ENCODE results near the gene LRRN4CL. TPM values are rescaled to one million over a fixed set of nuclear protein-coding genes. Genes with fewer than 3 reads are reported as not detected.

The LRRN4CL gene
- total and polyA plus RNA-seq, 2 donors (not counting 1 experiment from before 2014, with no cell fraction given): 7.9 to 31.5 TPM

DNA sequence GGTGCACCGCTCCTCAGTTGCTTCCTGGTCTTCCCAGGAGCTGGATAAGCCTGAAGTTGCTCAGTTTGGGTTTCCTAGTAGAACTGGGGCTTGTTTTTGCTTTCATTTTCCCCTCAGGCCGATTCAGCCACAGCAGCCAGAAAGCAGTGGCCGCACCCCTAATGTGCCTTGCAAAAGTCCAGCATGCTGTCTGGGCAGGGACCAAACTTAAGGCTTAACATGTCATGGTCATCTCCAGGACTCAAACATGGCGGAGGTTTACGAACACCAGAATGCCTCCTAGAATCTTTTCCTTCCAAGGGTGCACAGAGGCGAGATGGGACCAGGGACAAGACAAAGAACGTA, 20.6 kb upstream of the LRRN4CL start:
- H3K79me2 ChIP-seq (ENCODE audit: control insufficient read depth, insufficient read depth, low read length): peaks cover 6% of the 10 kb centered on the region
- H3K4me3 ChIP-seq (replicated peaks in 1 of 4; ENCODE audit: control extremely low read depth in 1 of 4, insufficient read depth in 1 of 4, low read depth in 3 of 4, low read length in 4 of 4): peak overlapping the region; percentile 25 to 66 (median 41)
- H3K4me2 ChIP-seq (ENCODE audit: extremely low read depth, insufficient read depth, low read length): peak overlapping the region; percentile 86
- H3K36me3 ChIP-seq (ENCODE audit: control insufficient read depth, insufficient read depth, low read length): peaks cover 20% of the 10 kb centered on the region
- peak in 1 of 2 donors; percentile 55 for DNase-seq (ENCODE audit: low read depth in 2 of 2)
- no peak for TF ChIP-seq EZH2 (IDR thresholded peaks at IDR 0.05; ENCODE audit: low read length, missing control alignments)
- TF ChIP-seq, protein P1, sequence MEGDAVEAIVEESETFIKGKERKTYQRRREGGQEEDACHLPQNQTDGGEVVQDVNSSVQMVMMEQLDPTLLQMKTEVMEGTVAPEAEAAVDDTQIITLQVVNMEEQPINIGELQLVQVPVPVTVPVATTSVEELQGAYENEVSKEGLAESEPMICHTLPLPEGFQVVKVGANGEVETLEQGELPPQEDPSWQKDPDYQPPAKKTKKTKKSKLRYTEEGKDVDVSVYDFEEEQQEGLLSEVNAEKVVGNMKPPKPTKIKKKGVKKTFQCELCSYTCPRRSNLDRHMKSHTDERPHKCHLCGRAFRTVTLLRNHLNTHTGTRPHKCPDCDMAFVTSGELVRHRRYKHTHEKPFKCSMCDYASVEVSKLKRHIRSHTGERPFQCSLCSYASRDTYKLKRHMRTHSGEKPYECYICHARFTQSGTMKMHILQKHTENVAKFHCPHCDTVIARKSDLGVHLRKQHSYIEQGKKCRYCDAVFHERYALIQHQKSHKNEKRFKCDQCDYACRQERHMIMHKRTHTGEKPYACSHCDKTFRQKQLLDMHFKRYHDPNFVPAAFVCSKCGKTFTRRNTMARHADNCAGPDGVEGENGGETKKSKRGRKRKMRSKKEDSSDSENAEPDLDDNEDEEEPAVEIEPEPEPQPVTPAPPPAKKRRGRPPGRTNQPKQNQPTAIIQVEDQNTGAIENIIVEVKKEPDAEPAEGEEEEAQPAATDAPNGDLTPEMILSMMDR (conservative IDR thresholded peaks at IDR 0.05 in 1 of 2, IDR thresholded peaks at IDR 0.05 in 1 of 2; ENCODE audit: low read depth in 1 of 2, low read length in 2 of 2): no peak
- peak overlapping the region; percentile 93 for H3K27ac ChIP-seq (ENCODE audit: insufficient read depth, low read length)
- peak overlapping the region; percentile 83 for H2AFZ ChIP-seq (ENCODE audit: low read length)
- peak overlapping the region; percentile 59 for H3K9ac ChIP-seq (ENCODE audit: insufficient read depth, low read length)
- H4K20me1 ChIP-seq (ENCODE audit: control insufficient read depth, extremely low read depth, insufficient read depth, low read length): no peaks in the 10 kb centered on the region
- no peaks in the 10 kb centered on the region for H3K9me3 ChIP-seq (ENCODE audit: control insufficient read depth, insufficient read depth, low read depth, low read length)
- peaks cover 26% of the 10 kb centered on the region for H3K4me1 ChIP-seq (ENCODE audit: control insufficient read depth, extremely low read depth, insufficient read depth, low read length)
- H3K27me3 ChIP-seq (ENCODE audit: control insufficient read depth, insufficient read depth, low read length): no peaks in the 10 kb centered on the region

DNA sequence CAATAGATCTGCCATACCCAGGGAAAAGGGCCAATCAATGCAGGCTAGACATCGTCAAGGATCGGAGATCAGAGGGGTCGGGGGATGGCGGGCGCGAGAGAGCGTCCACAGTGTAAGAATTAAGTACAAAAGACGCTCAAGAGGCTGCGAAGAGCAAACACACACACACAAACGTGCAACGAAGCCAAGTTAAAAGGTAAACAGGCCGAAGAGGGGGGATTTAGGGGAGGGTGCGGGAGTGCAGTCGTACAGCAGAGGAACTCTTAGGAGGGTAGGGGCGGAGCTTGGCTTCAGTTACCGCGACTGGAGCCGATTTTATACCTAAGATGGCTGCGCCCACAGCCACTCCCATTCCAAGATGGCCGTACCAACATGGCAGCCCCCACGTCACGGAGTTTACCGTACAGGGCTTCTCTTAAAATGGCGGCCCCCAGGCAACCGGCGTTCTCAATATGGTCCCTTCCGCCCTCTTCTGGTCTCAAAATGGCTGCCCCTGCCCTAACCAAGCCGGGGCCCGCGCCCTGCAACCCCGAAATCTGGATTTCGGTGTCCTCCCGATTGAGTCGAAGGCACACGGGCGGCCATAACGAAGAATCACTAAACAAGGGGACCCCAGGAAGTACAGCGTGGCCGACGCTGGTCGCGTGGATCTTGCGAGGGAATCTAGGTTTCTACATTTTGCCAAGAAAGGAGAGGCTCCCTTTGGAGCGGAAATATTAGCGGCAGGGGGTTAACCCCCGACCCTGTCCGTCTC, 20.1 kb upstream of the LRRN4CL start:
- H3K79me2 ChIP-seq (ENCODE audit: control insufficient read depth, insufficient read depth, low read length): peaks cover 3% of the 10 kb centered on the region
- no peaks in the 10 kb centered on the region for H4K20me1 ChIP-seq (ENCODE audit: control insufficient read depth, extremely low read depth, insufficient read depth, low read length)
- peak overlapping the region; percentile 83 for H2AFZ ChIP-seq (ENCODE audit: low read length)
- peak overlapping the region; percentile 93 for H3K27ac ChIP-seq (ENCODE audit: insufficient read depth, low read length)
- peak overlapping the region; percentile 95 for H3K4me2 ChIP-seq (ENCODE audit: extremely low read depth, insufficient read depth, low read length)
- H3K4me3 ChIP-seq (replicated peaks in 1 of 4; ENCODE audit: control extremely low read depth in 1 of 4, insufficient read depth in 1 of 4, low read depth in 3 of 4, low read length in 4 of 4): peak overlapping the region; percentile 25 to 66 (median 48)
- H3K9ac ChIP-seq (ENCODE audit: insufficient read depth, low read length): peak overlapping the region; percentile 59
- no peak for TF ChIP-seq EZH2 (IDR thresholded peaks at IDR 0.05; ENCODE audit: low read length, missing control alignments)
- TF ChIP-seq, protein P1 (conservative IDR thresholded peaks at IDR 0.05 in 1 of 2, IDR thresholded peaks at IDR 0.05 in 1 of 2; ENCODE audit: low read depth in 1 of 2, low read length in 2 of 2): no peak
- no peaks in the 10 kb centered on the region for H3K27me3 ChIP-seq (ENCODE audit: control insufficient read depth, insufficient read depth, low read length)
- no peaks in the 10 kb centered on the region for H3K9me3 ChIP-seq (ENCODE audit: control insufficient read depth, insufficient read depth, low read depth, low read length)
- H3K4me1 ChIP-seq (ENCODE audit: control insufficient read depth, extremely low read depth, insufficient read depth, low read length): peaks cover 26% of the 10 kb centered on the region
- H3K36me3 ChIP-seq (ENCODE audit: control insufficient read depth, insufficient read depth, low read length): peaks cover 17% of the 10 kb centered on the region
- DNase-seq (ENCODE audit: low read depth in 2 of 2): peak; percentile 97 to 98

DNA sequence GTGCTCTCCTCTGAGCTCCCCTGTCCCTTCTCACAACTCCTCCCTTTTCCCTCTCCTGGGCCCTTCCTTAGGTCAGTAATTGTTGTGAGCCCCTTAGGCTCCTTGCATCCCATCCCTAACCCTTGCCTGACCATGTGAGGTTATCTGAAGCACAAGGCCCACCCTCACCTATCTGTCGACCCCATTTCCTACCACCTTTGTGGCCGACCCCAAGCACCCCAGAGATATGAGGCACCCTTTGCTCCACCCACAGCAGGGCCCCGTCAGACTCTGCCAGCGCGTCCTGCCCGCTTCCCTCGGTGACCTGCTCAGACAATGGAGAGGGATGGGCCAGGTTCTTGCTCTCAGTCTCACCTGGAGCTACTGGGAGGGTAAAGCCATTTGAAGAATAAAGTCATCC, 19.5 kb upstream of the LRRN4CL start:
- Histone ChIP-seq H3K4me1 (ENCODE audit: control insufficient read depth, extremely low read depth, insufficient read depth, low read length) (peaks cover 25% of the 10 kb centered on the region), H3K4me2 (ENCODE audit: extremely low read depth, insufficient read depth, low read length) (peak overlapping the region; percentile 95), H2AFZ (ENCODE audit: low read length) (peak overlapping the region; percentile 32), H3K9ac (ENCODE audit: insufficient read depth, low read length) (peak overlapping the region; percentile 5), H3K4me3 (replicated peaks in 1 of 4; ENCODE audit: control extremely low read depth in 1 of 4, insufficient read depth in 1 of 4, low read depth in 3 of 4, low read length in 4 of 4) (peak overlapping the region; percentile 25 to 66 (median 46)), H3K27me3 (ENCODE audit: control insufficient read depth, insufficient read depth, low read length) (no peaks in the 10 kb centered on the region), H3K79me2 (ENCODE audit: control insufficient read depth, insufficient read depth, low read length) (no peaks in the 10 kb centered on the region), H4K20me1 (ENCODE audit: control insufficient read depth, extremely low read depth, insufficient read depth, low read length) (no peaks in the 10 kb centered on the region), H3K27ac (ENCODE audit: insufficient read depth, low read length) (peak overlapping the region; percentile 93), H3K9me3 (ENCODE audit: control insufficient read depth, insufficient read depth, low read depth, low read length) (no peaks in the 10 kb centered on the region), H3K36me3 (ENCODE audit: control insufficient read depth, insufficient read depth, low read length) (peaks cover 13% of the 10 kb centered on the region)
- DNase-seq (ENCODE audit: low read depth in 2 of 2): no peak
- no peak for TF ChIP-seq EZH2 (IDR thresholded peaks at IDR 0.05; ENCODE audit: low read length, missing control alignments)
- TF ChIP-seq, protein P1 (conservative IDR thresholded peaks at IDR 0.05 in 1 of 2, IDR thresholded peaks at IDR 0.05 in 1 of 2; ENCODE audit: low read depth in 1 of 2, low read length in 2 of 2): no peak
